ENCODE results near the gene ATP6V1B1.
"Not testable (repeated sequence)": the region's sequence is repeated elsewhere in the genome, so short reads cannot be mapped to it uniquely, and the experiment has no call there.

The ATP6V1B1 gene

DNA sequence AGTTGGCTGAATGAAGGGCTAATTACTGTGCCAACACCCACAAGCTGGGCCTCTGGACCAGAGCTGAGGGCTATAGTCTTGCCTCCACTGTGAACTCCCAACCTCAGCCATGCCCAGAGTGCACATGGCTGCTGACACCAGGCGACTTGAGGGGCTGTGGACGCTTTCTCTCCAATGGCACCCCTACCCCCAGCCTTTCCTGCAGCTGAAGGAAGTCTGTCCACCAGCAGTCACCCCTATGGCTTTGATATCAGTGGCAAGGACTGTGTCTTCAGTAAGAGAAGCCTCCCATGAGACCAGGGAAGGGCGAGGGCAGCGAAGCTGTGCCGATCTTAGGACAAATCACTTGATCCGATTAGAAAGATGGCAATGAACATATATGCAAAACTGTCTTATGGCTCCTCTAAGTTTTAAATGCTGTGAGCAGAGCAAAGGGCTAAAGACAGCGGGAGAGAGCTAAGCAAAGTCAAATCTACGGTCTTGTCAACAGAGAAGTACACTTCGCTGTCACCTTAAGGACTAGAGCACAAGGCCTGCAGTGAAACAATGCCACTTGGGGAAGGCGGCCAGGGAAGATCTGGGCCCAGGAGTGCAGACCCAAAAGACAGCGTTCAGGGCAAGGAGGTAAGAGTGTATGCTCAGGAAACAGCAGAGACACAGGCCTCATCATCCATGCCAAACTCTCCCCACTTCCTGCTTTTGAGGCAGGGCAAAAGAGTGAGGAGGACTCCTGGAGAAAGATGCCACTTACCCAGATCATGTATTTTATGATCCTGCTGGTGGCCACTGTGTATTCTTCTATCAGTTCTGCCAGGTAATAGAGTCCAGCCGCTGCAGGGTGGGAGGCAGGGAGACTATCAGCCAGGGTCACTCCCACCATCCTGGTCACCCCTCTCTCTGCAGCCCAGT is 57.5 kb downstream of the ATP6V1B1 start:
- DNase-seq: no peak

DNA sequence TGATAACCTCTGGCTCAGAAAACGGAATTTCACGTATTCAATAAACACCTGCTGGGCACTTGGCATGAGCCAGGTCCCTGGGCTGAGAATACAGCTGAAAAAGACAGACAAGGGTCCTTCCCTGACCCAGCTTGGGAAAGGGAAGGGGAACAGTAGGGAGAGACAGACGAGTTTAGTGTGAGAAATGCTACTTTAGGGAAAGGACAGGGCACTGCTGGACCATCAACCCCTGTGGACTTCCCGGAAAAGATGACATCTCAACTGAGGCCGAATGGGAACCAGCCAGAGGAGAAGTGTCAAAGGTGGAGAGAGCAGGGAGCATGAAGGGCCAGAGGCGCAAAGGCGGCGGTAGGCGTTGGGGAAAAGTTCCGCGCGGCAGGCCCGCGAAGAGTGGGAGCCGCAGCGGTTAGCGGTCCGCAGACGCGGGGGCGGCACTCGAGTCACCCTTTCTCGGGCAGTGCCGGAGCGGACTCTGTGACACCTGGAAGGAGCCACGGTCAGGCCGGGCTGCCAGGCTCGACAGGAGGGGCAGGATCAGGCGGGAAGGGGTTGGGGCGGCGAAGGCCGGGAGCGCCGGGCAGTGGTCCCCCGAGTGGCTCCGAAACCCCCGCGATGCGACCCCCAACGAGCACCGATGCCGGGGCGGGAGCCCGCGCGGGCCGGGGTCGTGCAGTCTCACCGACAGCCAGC is 58.5 kb downstream of the ATP6V1B1 start:
- DNase-seq: no peak

DNA sequence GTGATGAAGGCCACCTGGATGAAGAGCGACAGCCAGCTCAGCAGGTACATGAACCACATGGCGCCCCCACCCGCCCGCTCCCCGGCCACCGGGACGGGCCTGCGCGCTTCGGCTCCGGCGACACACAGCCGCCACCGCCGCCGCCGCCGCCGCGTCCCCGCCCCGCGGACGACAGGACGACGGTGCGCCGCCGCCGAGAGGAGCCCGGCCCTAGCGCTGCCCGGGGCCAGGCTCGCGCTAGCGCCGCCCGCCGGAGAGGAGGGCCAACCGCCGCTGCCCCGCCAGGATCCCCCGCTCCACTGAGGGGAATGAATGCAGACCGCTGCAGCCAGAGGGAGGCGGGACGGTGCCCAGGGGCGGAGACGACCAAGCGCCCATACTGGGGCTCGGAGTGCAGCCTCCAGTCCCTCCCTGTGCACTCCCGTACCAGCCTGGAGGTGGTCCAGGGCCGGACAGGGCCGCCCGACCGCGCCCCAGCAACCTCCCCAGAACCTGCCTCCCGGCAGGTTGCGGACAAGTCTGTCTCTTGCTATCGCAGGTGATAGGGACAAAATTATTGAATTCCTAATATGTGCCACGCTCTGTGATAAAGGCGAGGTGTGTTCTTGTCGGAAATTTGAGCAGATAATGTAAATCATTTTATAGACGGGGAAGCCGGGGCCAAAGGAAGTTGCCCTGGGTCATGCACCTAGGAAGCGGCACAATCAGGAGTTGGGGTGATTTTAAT is 59.2 kb downstream of the ATP6V1B1 start, which contains the start of gene TEX261:
Gene TEX261 (minus strand): TSS at position 175 of the 727 bp plus-strand sequence. CDS start 116 bp downstream, at position 59.
- DNase-seq: peak; percentile 63 to 87

DNA sequence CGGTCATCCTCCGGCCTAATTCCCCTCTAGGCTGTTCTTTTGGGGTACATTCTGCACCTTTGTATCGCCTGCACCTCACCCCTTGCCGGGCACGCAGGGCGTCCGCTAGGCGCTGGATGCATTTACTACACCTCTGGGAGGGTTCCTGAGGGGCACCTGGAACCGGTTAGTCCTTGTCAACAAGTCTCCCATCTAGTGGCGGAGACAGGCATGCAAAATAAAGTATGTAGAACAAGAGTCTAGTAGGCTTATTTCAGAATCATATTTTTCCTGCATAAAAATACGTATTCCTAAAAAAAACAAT is 59.7 kb downstream of the ATP6V1B1 start:
- DNase-seq: peak in 1 of 2 experiments; percentile 4

DNA sequence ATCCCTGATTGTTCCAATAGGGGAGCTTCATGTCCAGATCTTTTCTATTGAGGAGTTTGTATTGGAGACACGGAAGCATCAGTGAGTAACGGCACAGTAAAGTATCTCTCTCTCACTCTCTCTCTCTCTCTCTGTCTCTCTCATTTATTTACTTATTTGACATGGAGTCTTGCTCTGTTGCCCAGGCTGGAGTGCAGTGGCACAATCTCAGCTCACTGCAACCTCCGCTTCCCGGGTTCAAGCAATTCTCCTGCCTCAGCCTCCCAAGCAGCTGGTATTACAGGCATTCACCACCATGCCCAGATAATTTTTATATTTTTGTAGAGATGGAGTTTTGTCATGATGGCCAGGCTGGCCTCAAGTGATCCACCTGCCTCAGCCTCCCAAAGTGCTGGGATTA is 63.2 kb downstream of the ATP6V1B1 start:
- DNase-seq: not testable (repeated sequence)

DNA sequence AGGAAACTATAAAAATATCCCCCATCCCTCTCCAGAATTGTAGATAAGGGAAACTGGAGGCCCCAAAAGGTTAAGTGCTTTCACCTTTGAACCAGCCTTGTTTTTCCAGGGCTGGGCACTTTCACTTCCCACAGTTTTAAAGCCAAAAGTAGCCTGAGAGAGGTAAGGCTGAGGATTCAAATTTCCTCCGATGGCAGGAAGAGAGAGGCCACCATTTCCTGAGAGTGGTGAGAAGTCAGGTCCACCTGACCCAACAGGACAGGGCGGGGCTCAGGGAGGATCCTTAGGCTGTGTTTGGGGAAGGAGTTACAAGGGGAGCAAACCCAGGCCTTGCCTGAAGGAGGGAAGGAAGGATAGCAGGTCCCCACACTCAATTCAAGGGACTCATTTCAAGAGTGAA is 63.7 kb downstream of the ATP6V1B1 start:
- no peak for DNase-seq

DNA sequence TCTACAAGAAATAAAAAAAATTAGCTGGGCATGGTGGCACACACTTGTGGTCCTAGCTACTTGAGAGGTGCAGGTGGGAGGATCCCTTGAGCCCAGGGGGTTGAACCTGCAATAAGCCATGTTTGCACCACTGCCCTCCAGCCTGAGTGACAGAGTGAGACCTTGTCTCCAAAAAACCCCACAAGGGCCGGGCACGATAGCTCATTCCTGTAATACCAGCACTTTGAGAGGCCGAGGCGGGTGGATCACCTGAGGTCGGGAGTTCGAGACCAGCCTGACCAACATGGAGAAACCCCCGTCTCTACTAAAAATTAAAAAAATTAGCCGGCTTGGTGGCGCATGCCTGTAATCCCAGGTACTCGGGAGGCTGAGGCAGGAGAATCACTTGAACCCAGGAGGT is 64.2 kb downstream of the ATP6V1B1 start:
- not testable (repeated sequence) for DNase-seq

DNA sequence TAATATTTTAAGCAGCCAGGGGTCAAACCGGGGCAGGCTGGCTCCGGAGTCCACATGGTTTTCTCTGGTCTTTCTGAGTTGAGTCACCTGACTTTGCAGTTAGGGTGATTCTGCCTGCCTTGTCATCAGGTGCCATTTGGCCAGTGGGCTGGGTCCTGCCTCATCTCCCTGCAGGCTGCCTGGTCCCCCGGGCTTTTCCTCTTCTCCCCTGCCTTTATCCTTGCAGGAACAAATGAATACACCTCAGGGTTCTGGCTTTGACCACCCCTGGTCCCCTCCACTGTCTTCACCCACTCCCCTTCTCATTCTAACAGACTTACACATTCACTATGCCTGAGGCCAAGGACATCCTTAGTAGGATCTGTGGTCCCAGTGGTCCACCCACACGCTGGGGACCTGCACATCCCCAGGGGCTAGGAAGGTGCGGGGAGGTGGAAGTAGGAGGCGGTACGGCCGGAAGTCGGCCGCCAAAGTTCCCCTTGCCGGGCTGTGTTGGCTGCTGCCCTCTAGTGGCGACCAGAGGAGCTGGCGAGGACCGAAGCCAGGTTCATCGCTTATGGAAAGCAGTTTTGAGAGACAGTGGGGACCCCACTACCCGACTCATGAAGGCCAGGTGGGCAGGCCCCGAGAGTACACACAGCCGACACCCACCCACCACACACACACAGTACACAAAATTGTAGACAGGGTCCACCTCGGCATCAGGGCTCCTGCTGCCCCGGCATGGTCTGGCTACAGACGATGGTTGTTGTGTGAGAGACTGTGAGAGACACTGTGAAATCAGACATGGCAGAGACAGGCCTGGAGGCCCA is 65.3 kb downstream of the ATP6V1B1 start:
- DNase-seq: peak; percentile 27 to 75

DNA sequence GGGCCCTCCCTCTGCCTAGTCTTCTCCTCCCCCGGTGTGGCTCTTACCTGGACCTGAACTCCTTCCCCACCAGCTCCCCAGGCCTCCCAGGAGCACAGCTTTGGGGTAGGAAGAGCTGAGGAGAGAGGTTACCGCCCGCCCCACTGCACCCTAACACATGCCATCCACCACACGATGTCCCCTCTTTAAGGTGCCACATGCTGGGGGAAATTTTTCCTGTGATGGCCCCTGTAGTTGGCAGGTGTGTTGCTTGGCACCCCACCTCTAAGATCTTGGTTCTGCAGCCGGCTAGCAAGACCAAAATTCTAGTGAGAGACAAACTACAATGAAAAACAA is 65.9 kb downstream of the ATP6V1B1 start:
- no peak for DNase-seq

DNA sequence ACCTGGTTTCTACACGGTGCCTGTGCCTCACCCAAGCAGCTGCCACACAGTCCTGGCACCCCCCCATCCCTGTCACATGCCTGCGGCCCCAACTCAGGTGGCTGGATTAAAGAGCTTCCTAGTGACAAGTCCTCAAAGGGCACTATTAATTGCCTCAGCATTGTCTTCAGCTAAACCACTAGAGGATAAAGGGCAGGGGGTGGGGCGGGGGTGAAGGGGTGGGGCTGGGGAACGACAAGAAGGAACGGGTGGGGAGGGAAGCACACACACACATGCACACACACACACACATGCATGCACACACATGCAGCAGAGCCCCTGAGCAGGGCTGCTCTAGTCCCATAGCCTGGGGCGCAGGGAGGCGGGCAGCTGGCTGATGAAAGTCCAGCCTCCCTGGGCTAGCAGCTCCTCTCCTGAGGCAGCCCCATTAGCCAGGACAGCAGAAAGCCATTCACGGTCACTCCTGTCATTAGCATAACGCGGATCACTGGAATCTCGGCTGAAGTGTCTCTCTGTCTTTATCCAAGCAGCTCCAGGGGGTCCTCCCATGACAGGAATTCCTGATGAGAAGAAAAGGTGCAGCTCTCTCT is 66.4 kb downstream of the ATP6V1B1 start:
- DNase-seq: no peak

DNA sequence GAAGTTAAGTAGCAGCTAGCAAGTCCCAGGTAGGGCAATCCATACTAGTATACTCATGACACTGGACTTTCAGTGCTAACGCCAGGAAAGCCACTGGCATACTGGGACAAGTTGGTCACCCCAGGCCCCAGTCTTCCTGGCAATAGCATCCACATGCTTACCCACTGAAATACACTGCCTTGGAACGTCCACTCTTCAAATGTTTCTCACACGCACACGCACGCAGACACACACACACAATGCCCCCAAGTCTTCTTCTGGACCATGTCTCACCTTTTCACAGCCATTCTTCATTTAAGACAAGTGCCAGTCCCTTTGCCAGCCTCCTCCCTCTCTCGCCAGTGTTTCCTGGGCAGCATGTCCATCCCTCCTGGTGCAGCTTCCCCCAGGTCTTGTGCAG is 67.7 kb downstream of the ATP6V1B1 start:
- no peak for DNase-seq

DNA sequence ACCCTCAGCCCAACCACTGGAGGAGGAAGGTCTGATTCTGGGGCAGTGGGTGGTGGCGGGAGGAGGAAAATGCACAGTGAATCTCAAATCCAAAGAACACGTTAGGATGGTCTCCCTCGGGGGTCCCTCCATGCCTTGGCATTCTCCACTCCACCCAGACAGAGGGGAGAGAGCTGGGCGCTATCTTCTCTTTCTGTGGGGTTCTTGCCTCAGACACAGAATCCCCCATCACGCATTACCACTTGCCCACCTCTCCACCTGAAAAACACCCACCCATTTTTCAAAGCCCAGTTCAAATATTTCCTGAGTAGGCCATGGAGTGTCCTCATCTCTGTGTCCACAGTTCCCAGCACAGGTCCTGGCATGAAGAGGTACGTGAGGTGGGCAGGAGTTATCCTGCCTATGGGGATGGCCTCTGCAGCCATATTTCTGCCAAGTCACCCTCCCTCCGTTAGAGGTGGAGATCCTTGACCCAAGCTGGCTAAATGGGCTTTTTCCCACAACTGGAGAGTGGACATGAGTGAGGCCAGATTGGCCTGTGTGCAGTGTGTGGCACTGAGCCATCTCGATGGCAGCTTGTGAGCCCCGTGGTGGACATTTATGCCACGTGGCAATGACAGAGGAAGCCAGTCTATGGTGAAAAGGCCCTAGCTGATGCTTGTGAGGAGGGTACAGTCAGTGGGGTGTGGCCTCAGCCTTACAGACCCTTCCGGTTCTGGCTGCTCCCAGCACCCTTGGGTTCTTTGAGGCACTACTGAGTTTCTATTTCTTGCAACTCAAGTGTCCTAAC is 68.5 kb downstream of the ATP6V1B1 start:
- no peak for DNase-seq

DNA sequence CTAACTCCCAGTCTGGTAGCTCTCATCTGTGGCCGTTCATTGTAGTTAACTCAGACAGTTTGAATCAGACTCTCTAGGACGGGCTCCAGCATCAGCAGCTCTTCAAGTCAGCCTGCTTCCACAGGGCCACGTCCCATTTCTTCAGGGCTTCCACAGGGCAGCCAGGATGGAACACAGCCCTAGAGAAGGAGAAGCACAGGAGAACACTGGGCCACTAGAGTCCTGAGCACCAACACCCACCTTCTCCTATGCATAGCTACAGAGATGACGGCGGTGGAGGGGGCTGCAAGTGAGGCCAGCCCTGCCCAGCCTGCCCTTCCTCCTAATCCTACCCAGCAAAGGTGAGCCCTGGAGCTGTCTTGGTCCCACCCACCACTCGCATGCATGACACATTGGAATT is 69.2 kb downstream of the ATP6V1B1 start:
- DNase-seq: no peak

DNA sequence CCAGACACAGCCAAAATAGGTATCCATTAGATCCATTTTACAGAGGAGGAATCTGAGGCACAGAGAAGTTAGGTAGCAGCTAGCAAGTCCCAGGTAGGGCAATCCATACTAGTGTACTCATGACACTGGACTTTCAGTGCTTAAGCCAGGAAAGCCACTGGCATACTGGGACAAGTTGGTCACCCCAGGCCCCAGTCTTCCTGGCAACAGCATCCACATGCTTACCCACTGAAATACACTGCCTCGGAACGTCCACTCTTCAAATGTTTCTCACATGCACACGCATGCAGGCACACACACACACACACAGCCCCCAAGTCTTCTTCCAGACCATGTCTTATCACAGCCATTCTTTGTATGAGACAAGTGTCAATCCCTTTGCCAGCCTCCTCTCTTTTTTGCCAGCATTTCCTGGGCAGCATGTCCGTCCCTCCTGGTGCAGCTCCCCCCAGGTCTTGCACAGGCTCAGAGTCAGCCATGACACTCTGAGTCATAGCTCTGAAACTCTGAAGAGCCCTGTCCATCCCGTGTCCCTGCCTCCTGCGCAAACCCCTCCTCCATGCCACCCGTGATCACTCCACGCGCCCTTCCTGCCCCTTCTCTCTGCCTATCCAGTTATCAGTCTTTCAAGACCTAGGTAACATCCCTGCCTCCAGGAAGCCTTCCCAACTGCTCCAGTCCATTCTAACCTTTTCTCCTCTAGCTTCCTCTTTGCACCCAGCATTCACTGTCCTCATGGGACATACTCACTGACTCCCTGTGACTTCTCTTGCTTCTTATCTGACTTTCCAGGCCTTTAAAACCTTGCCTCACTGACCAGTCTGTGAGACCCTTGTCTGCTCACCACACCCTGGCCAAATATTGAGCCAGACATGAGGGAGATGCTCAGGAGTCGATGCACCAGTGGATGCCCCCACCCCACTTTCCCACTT is 69.8 kb downstream of the ATP6V1B1 start:
- DNase-seq: no peak

DNA sequence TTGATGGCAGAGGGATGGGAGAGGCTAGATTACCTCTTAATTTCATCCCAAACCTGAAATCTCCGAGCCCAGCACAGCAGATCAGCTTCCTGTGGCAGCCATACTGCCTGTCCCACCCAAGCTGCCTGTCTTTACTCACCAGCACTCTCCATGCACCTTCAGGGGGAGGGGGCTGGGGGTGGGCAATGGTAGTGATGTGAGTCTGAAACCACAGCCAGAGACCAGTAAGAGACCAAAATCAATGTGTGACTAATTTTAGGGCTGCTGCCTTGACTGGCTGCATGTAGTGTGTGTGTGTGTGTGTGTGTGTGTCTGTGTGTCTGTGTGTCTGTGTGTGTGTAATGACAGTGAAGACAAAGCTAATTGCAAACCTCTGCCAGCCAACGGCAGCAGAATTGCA is 70.6 kb downstream of the ATP6V1B1 start:
- DNase-seq: no peak

DNA sequence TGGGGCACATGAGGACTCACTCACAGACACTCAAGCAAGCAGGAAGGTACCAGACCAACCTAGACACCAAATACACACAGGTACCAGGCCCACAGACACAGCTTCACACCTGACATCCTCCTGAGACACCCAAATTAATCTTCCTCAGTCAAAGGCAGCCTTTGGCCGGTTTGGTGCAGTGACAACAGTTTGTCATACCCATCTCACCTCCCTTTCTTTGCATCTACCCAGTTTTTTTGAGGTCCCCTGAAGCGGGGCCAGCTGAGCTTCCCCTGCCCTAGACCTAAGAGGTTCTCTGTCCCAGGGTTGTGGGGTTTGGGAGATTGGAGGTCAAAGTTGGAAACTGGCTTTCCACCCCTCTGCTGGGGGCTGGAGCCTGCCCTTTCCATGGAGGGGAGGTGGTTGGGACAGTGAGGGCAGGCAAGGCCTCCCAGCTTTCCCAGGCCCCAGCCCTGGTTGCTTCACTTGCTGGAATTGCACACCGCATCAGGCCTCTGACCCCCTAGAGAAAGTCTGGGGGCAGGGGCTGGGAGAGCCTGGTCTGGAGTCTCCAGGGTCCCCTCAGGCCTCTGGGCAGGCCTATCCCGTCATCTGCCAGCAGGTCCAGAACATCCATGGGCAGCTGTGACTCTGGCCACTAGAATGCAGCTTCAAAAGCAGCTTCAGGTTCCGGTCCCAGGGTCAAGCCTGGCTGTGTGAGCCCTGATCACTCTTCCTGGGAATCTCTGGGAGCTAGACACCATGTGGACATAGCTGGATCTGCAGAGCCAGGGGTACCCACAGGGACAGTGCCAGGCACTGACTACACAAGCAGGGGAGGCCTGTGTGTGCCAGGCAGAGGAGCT is 71.5 kb downstream of the ATP6V1B1 start:
- DNase-seq: no peak

DNA sequence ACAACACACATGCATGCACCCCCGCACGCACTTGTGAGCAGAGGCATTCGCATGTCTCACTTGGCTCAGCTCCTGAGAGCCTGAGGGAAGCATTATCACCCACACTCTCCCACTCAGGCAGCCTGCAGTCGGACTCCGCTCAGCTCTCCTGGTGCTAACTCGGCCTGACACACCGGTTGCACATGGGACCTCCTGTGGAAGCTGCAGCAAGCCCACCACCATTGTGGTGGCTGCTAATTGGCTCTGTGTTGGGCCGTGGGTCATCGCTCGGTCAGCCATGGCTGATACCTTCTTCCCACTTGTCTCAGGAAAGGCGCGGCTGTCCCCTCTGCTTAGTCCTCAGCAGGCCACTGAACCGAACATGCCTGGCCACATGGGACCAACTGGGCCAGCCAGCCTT is 72.6 kb downstream of the ATP6V1B1 start:
- no peak for DNase-seq

DNA sequence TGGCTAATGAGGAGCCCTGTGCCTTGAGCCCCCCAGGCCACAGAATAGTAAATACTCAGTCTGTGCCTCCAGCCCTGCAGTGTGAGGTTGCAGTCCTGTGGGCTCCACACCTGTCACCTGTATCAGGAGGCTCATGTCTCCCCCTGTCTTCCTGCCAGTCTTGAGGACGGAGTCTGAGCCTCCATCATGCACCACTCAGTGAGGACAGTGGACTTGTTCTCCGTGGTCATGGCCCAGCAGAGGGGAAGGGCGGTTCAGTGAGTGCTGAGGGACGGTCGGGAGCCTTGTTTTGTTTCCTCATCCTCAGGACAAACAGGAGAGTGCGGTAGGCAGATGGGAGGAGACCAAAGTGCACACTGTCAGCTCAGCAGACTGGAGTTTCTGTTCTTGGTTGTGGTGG is 76.1 kb downstream of the ATP6V1B1 start:
- DNase-seq: not testable (repeated sequence)

Measured in NCI-H446 (cell line).